ENCODE data around the gene MYL7.

Gene MYL7

GRCh38 chr7:44098092-44099068 lies 42.8 kb downstream of the MYL7 start:
- no peak for DNase-seq

DNA sequence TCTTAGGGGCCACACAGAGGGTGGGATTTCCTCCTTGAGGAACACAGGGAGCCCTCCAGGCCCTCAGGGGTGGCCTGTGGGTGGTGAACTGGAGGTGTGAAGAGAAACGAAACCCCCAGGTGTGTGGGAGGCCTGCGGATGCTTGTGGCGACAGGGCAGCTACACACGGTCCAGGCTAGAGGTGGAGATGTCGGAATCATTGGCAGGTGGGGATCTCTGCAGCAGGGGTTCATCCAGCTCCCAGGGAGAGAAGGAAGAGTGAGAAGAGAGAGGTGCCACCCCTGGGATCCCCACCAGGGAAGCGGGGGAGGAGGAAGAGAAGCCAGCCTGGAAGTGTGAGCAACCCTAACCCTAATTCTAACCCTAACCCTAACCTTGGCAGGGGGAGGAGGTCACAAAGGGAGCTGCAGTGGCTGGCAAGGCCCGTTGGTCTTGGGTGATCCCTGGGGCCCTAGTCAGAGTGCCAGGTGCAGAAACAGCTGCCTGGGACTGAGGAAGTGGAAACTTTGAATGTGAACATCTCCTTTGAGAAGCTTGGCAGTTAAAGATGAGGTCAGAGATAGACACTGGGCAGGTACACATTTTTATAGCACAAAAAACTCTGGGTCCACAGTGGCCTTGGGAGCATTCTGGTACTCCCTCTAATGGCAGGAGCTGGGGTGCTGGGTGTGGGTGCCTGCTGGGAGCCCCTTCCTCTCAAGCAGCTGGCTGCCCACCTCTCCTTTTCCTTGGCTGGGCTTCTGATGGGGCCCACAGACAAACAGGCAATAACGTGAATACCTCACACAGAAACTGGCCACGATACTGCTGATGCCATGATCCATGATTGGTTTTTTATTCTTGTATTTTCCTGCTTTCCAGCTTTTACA lies 43.8 kb downstream of the MYL7 start:
- no peak for DNase-seq

GRCh38 chr7:44096326-44096881 lies 44.7 kb downstream of the MYL7 start:
- DNase-seq: no peak

DNA sequence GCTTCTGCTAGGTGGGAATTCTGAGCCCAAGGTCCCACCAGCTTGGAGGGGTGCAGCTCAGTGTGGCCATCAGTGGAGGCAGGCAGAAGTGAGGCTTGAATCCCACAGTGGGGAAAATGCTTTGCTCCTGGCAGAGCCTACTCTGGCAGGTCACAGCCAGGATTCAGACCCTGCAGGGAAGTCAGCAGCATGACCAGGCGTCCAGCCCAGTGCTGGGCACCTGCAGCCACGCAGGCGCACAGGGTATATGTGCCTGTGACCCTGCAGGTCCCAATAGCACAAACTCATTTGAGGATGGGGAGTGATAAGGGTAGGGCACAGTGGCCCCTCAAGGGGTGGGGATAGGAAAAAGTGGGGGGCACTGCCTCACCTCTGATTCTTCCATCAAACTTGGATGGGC lies 45.4 kb downstream of the MYL7 start:
- DNase-seq: no peak

- no peak for DNase-seq
These were observed 46.1 kb downstream of the MYL7 start for GRCh38 chr7:44094883-44095592.

- no peak for DNase-seq
These were observed 46.8 kb downstream of the MYL7 start for GRCh38 chr7:44094365-44094764.

DNA sequence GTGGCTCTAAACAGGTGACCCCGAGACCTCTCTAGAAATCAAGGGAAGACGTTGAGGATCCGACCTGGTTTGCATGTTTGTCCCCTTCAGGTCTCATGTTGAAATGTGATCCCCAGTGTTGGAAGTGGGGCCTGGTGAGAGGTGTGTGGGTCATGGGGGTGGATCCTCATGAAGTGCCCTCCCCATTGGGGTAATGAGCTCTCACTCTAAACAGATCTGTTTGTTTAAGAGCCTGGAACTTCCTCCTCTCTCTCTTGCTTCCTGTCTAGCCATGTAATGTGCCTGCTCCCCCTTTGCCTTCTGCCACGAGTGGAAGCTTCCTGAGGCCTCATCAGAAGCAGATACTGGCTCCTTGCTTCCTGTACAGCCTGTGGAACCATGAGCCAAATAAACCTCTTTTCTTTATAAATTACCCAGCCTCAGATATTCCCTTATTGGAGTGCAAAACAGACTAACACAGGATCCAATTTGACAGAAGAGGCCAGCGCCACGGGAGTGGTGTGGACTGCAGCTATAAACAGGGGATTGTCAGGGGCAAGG lies 48.0 kb downstream of the MYL7 start:
- no peak for DNase-seq

All from fibroblast of skin of right quadriceps (primary cell).